Left cardiac atrium (tissue), 4 donors: ENCODE data around the gene NFILZ. TPM values are rescaled to one million over a fixed set of nuclear protein-coding genes. Genes with fewer than 3 reads are reported as not detected.
A peak's percentile ranks its signal among the peaks of the same experiment; 100 is the strongest.

ENCODE experiments used
- ATAC-seq, 2 donors: fragments of 200-7000 bp; cut with Tn5 transposase; one replicate each; pipeline ENCODE4 v1.9.1; 2020; ENCODE audit warnings: mild to moderate bottlenecking in 2 of 2, moderate library complexity in 2 of 2
- DNase-seq: peaks from one replicate; pipeline ENCODE4 v3.0.0-alpha.2; 2020
- intact Hi-C, 2 donors: fragments of 100-400 bp; cut with DNase I; formaldehyde crosslinking; loops; one replicate each; pipeline versions ENCODE4 v1.14.1 to v1.15.1; 2022 to 2023
- long read RNA-seq: library from polyadenylated mRNA; unstranded; transcript quantifications from one replicate; pipeline ENCODE4 v2.0.0, GENCODE V29; 2021
- total RNA-seq, 2 donors: library from RNA; stranded (reverse); fragmentation: NEBNext Ultra II Directional; extraction: Animal tissue kit (Norgen Biotek cat#: 25700); gene quantifications; one replicate each; pipeline ENCODE4 v1.2.1, GENCODE V29; 2021
- donor health status: DM: no; HTN: yes; CAD: no.
- donor health status: DM: no; HTN: yes; CAD: no; lungs with severe emphysema.
- donor health status: DM: yes; HTN: yes; CAD: no.
- donor health status: Dilated cardiomyopathy.

The NFILZ gene, protein sequence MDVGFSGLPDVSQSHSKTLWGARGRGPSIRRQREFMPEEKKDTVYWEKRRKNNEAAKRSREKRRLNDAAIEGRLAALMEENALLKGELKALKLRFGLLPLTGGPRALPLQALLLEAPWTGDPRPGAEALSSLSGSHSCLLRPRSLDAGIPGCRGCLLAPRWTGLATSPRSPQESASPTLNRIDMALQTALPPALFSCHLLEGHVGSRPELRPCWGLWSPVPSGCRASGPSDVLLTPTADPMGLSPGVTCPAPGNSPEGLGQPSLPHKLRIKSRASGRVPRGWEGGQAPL
- not detected for total RNA-seq
- long read RNA-seq: 0 reads

GRCh38 chr19:8629996-8630683, at the start of gene NFILZ:
Gene NFILZ, plus strand, starts transcription at chr19:8630633. Its CDS starts 46,133 bp downstream, at chr19:8676766.
- ATAC-seq (no peak), DNase-seq (no peak)
- intact Hi-C loops: no loop called here

GRCh38 chr19:8580710-8581281, 49.6 kb upstream of the NFILZ start:
- ATAC-seq: peak; percentile 59 to 62
- intact Hi-C loops: no loop called here
- DNase-seq: peak; percentile 82

GRCh38 chr19:8584965-8585893, 45.2 kb upstream of the NFILZ start:
- DNase-seq: no peak
- no peak for ATAC-seq
- intact Hi-C loops: no loop called here

- no peak for DNase-seq
- intact Hi-C loops: no loop called here
- ATAC-seq: peak in 1 of 2 donors; percentile 8
These were observed 44.3 kb upstream of the NFILZ start for GRCh38 chr19:8585894-8586750.

DNA sequence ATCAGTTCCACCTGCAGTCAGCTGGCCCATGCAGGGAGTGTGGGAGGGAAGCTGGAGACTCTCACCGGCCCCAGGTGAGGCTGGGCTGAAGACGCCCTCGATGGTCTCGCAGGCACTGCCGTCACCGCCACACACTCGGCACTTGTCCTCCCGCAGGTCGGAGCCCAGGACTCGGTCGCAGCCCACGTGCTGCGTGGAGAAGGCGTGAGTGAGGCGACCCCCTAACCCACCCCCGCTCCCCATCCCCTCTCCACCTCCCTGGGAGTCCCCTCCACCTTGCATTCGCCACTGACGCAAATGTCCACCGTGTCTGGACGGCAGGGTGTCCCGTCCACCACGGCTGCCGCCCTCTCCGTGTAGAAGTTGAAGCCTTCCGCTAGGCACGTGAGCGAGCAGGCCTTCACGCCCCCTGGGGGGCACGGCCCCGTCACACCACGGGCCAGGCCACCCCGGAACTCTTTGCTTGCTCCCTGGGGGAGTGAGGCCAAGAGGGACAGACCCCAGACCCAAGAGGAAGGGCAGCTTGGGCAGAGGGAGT, 41.2 kb upstream of the NFILZ start:
- intact Hi-C loops: no loop called here
- DNase-seq (no peak), ATAC-seq (no peak)

GRCh38 chr19:8592231-8593009, 38.0 kb upstream of the NFILZ start:
- intact Hi-C loops: no loop called here
- ATAC-seq (peak; percentile 88 to 90), DNase-seq (peak; percentile 98)

- intact Hi-C loops: no loop called here
- DNase-seq: no peak
- no peak for ATAC-seq
These were observed 36.5 kb upstream of the NFILZ start for GRCh38 chr19:8593931-8594330.

GRCh38 chr19:8595651-8596050, 34.8 kb upstream of the NFILZ start:
- ATAC-seq (no peak), DNase-seq (no peak)
- intact Hi-C loops: no loop called here

GRCh38 chr19:8596168-8596567, 34.3 kb upstream of the NFILZ start:
- ATAC-seq: no peak
- intact Hi-C loops: no loop called here

GRCh38 chr19:8600064-8600463, 30.4 kb upstream of the NFILZ start:
- intact Hi-C loops: no loop called here
- ATAC-seq: no peak
- DNase-seq: no peak

More at GRCh38 chr19:8596168-8596567, 34.3 kb upstream of the NFILZ start:
- DNase-seq: no peak

DNA sequence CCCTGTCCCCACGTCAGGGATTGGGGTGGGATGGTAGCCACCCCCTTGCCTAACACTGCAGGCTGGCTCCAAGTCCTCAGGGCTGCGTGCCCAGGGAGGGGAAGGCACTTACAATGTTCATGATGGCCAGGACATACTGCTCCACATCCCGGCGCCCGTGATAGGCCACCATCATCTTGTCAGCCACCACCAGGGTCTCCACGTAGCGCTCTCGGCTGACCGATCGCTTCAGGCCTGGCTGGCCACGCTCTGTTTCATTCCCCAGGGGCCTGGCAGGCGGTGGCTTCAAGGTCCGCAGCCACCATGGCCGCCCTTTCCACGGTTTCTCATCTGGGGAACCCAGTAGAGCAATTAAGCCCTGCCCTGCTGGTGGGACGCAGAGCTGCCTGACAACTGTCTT, 29.6 kb upstream of the NFILZ start:
- ATAC-seq: no peak
- intact Hi-C loops: no loop called here
- DNase-seq: no peak

- intact Hi-C loops: no loop called here
- DNase-seq: no peak
- no peak for ATAC-seq
These were observed 28.6 kb upstream of the NFILZ start for GRCh38 chr19:8601796-8602195.

DNA sequence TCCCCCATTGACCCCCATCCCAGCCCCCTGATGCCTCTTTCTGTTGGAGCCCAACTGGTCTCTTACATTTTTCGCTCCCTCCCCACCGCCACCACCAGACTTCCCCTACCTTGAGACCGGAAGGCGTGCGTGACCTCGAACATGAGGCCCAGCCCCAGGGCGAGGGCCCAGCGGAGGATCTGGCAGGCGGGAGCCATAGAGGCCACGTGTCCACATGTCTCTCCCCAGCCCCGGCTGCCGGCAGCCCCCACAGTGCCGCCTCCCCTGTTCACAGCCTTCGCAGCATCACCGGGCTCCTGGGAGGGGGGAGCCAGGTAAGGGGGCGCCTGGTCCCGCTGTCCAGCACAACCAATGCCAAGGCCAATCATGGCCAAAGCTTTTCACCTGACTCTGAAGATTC, 24.9 kb upstream of the NFILZ start:
- DNase-seq (no peak), ATAC-seq (no peak)
- intact Hi-C loops: no loop called here

- intact Hi-C loops: no loop called here
- peak; percentile 58 to 65 for ATAC-seq
- peak; percentile 71 for DNase-seq
These were observed 23.0 kb upstream of the NFILZ start for GRCh38 chr19:8607386-8607785.

GRCh38 chr19:8608941-8609278, 21.5 kb upstream of the NFILZ start:
- no peak for DNase-seq
- intact Hi-C loops: no loop called here
- ATAC-seq: no peak

- DNase-seq (peak; percentile 79), ATAC-seq (peak; percentile 56 to 60)
- intact Hi-C loops: no loop called here
These were observed 21.0 kb upstream of the NFILZ start for GRCh38 chr19:8609279-8610040.
